A673 (cell line): ENCODE data around the gene TFCP2L1.

Experiments used
- EZH2 ChIP-seq: fragments of 200-600 bp; sonication (generic); IDR thresholded peaks from 2 replicates; pipeline ENCODE4 v1.6.1; 2017; ENCODE audit warnings: borderline replicate concordance, low read depth, mild to moderate bottlenecking, mixed read lengths, antibody characterized with exemption, low read length; ENCODE audit not compliant: poor library complexity, severe bottlenecking
- TF ChIP-seq, protein P1 (sequence below): fragments of 300-800, 200-600 bp; sonication (generic); conservative IDR thresholded peaks from 2 replicates; pipeline ENCODE4 v1.5.1; 2017; ENCODE audit warnings: low read depth, mild to moderate bottlenecking, antibody characterized with exemption, low read length, moderate library complexity, mixed read lengths

- TF ChIP-seq, protein P1, sequence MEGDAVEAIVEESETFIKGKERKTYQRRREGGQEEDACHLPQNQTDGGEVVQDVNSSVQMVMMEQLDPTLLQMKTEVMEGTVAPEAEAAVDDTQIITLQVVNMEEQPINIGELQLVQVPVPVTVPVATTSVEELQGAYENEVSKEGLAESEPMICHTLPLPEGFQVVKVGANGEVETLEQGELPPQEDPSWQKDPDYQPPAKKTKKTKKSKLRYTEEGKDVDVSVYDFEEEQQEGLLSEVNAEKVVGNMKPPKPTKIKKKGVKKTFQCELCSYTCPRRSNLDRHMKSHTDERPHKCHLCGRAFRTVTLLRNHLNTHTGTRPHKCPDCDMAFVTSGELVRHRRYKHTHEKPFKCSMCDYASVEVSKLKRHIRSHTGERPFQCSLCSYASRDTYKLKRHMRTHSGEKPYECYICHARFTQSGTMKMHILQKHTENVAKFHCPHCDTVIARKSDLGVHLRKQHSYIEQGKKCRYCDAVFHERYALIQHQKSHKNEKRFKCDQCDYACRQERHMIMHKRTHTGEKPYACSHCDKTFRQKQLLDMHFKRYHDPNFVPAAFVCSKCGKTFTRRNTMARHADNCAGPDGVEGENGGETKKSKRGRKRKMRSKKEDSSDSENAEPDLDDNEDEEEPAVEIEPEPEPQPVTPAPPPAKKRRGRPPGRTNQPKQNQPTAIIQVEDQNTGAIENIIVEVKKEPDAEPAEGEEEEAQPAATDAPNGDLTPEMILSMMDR, result no peak
- TF ChIP-seq EZH2, result no peak
Measured at GRCh38 chr2:121231385-121232000, 53.5 kb downstream of the TFCP2L1 start.
